ENCODE data around the gene ADAMTS7. TPM values are rescaled to one million over a fixed set of nuclear protein-coding genes. Genes with fewer than 3 reads are reported as not detected.

The ADAMTS7 gene
- total and polyA plus RNA-seq, 2 of the 8 experiments (the other 6 are each of a cell fraction or from before 2014, with no cell fraction given): 27.9 to 45.2 TPM

- Histone ChIP-seq H2AK5ac (ENCODE audit: low read depth, low read length) (no peak overlapping the region), H2BK5ac (ENCODE audit: low read depth, low read length) (no peak overlapping the region), H3K4me1 (replicated peaks in 1 of 4; ENCODE audit: control insufficient read depth in 3 of 4, insufficient read depth in 4 of 4, low read length in 3 of 4) (peaks cover 11 to 24% (median 16%) of the 10 kb centered on the region in 4 experiments), H3K79me1 (ENCODE audit: low read depth, low read length) (no peaks in the 10 kb centered on the region; the same call in 1 of the 2 replicates), H3K4me2 (ENCODE audit: insufficient read depth in 1 of 2, low read depth in 2 of 2, low read length in 2 of 2) (no peak overlapping the region; a peak in 1 of 4 replicates), H2AFZ (ENCODE audit: low read length) (no peak overlapping the region), H2BK12ac (ENCODE audit: low read depth, low read length) (no peak overlapping the region), H3K9me3 (ENCODE audit: insufficient read depth in 2 of 2, low read depth in 1 of 2, low read length in 1 of 2) (no peaks in the 10 kb centered on the region), H3K79me2 (ENCODE audit: control insufficient read depth in 1 of 2, insufficient read depth in 2 of 2, low read length in 2 of 2) (peaks cover 0 to 24% of the 10 kb centered on the region in 2 experiments; a peak in 2 of 4 replicates), H3K4me3 (ENCODE audit: extremely low read depth in 1 of 4, insufficient read depth in 2 of 4, low read depth in 3 of 4, low read length in 4 of 4) (no peak overlapping the region), H2BK15ac (ENCODE audit: low read length) (no peak overlapping the region), H3K4ac (replicated peaks; ENCODE audit: insufficient read length, low read depth, low read length) (no peak overlapping the region), H3K27me3 (replicated peaks in 1 of 4; ENCODE audit: control insufficient read depth in 3 of 4, extremely low read depth in 1 of 4, insufficient read depth in 3 of 4, low read length in 3 of 4) (peaks cover 0 to 10% (median 6%) of the 10 kb centered on the region in 4 experiments; a peak in 5 of 7 replicates), H2BK20ac (ENCODE audit: low read length) (no peak overlapping the region), H3K27ac (ENCODE audit: low read depth, low read length) (no peak overlapping the region), H3K18ac (ENCODE audit: extremely low read depth, low read length) (no peak overlapping the region), H4K91ac (replicated peaks; ENCODE audit: insufficient read length, low read length) (no peak overlapping the region), H4K20me1 (replicated peaks in 1 of 2; ENCODE audit: control insufficient read depth in 1 of 2, insufficient read depth in 2 of 2, low read length in 2 of 2) (peaks cover 12 to 14% of the 10 kb centered on the region in 2 experiments), H3K56ac (replicated peaks; ENCODE audit: insufficient read length, low read depth, low read length) (no peak overlapping the region), H3K23me2 (ENCODE audit: low read depth, low read length) (peaks cover 8% of the 10 kb centered on the region; the same call in 1 of the 2 replicates), H3K36me3 (ENCODE audit: control insufficient read depth in 2 of 4, insufficient read depth in 4 of 4, low read length in 3 of 4) (no peaks in the 10 kb centered on the region), H2BK120ac (replicated peaks; ENCODE audit: low read depth, low read length) (no peak overlapping the region), H3K14ac (ENCODE audit: insufficient read length) (no peak overlapping the region), H4K5ac (ENCODE audit: insufficient read length, low read depth, low read length) (no peak overlapping the region), H3K9ac (replicated peaks in 1 of 4; ENCODE audit: extremely low read depth in 1 of 4, low read depth in 3 of 4, low read length in 3 of 4) (no peak overlapping the region), H4K8ac (ENCODE audit: extremely low read depth, insufficient read depth, low read length) (no peak overlapping the region), H3K23ac (ENCODE audit: insufficient read length) (no peak overlapping the region)
- DNase-seq (ENCODE audit: low read depth in 1 of 2, low spot score in 2 of 2): no peak
- 24% methylated on average over 2 of the region's 2 CpGs; no CpG with 5 or more reads in 1 of the 2 experiments for WGBS, 2 experiments (ENCODE audit: extremely low coverage in 1 of 2, insufficient coverage in 1 of 2, insufficient read length in 1 of 2, insufficient replicate concordance in 2 of 2, low coverage in 1 of 2, low lambda C conversion rate in 2 of 2, missing lambda C conversion rate in 1 of 2)
- peak; percentile 81 for FAIRE-seq
- no peak for TF ChIP-seq BACH1 (IDR thresholded peaks at IDR 0.05; ENCODE audit: low read length)
- peak; percentile 61 to 84 (median 73) for TF ChIP-seq CTCF (IDR thresholded peaks at IDR 0.05; ENCODE audit: control extremely low read depth in 1 of 3, insufficient read depth in 1 of 3, low read depth in 1 of 3, low read length in 3 of 3)
- no peak for TF ChIP-seq CHD1 (IDR thresholded peaks at IDR 0.05; ENCODE audit: low read depth, low read length)
- TF ChIP-seq RAD21 (IDR thresholded peaks at IDR 0.05 in 1 of 2, conservative IDR thresholded peaks at IDR 0.05 in 1 of 2; ENCODE audit: low read depth in 2 of 2, low read length in 2 of 2): peak; percentile 37 to 51
- TF ChIP-seq POLR2A (IDR thresholded peaks at IDR 0.05; ENCODE audit: control extremely low read depth in 1 of 2, low read depth in 2 of 2, low read length in 2 of 2): no peak
- TF ChIP-seq CREB1 (IDR thresholded peaks at IDR 0.05): no peak
- ChIA-PET CTCF (ENCODE audit: partially characterized antibody) (interaction anchor here (0.6 to 8.0 kb wide), 31 partner anchors 9 to 1874 kb away, joined by 3 to 82 read pairs (median 5); no protein-coding TSS in a partner anchor), POLR2A (ENCODE audit: partially characterized antibody) (interaction anchor here (1.0 to 1.1 kb wide), 2 partner anchors 65 to 271 kb away, joined by 3 to 7 read pairs; no protein-coding TSS in a partner anchor)
Observed at GRCh38 chr15:78808550-78808949, 2.7 kb downstream of the ADAMTS7 start.

All from H1 (cell line).